Loucy (cell line): ENCODE measurements around the gene AGXT2.

Experiments
- CTCF ChIP-seq: fragments of 200-600 bp; sonication (generic); conservative IDR thresholded peaks from 2 replicates; pipeline ENCODE4 v1.5.1; 2014; ENCODE audit warnings: mild to moderate bottlenecking, antibody characterized with exemption, low read length
- EZH2phosphoT487 ChIP-seq: fragments of 200-600 bp; IDR thresholded peaks from 2 replicates; pipeline ENCODE4 v1.6.1; 2018; ENCODE audit warnings: antibody characterized with exemption, mild to moderate bottlenecking, moderate library complexity, borderline replicate concordance

- no peak for TF ChIP-seq EZH2phosphoT487
- TF ChIP-seq CTCF = no peak
These were observed 69.1 kb downstream of the AGXT2 start for GRCh38 chr5:34978681-34979080.
